ENCODE measurements around the gene NDST1. TPM values are rescaled to one million over a fixed set of nuclear protein-coding genes. Genes with fewer than 3 reads are reported as not detected.

NDST1 gene
- total and polyA plus RNA-seq, 10 of the 15 experiments (the other 5 are each of a cell fraction or from before 2014, with no cell fraction given): 0.20 to 53.5 (median 12.9) TPM

- intact Hi-C loops (cut with micrococcal nuclease; ENCODE audit: unreplicated experiment) (no loop called here), in situ Hi-C loops (cut with MboI) (no loop called here)
- H3K27me3 ChIP-seq (replicated peaks in 1 of 2; ENCODE audit: control insufficient read depth in 2 of 2, insufficient read depth in 2 of 2, low read length in 1 of 2): no peaks in the 10 kb centered on the region
- H3K27ac ChIP-seq (ENCODE audit: control insufficient read depth, insufficient read depth): no peak overlapping the region
- H3K79me2 ChIP-seq (ENCODE audit: control insufficient read depth, insufficient read depth, low read length): no peaks in the 10 kb centered on the region
- no peaks in the 10 kb centered on the region for H3K4me1 ChIP-seq (ENCODE audit: control insufficient read depth, insufficient read depth, low read length)
- no peak for TF ChIP-seq SMAD5 (IDR thresholded peaks at IDR 0.05; ENCODE audit: low read depth)
- BruUV-seq (replicated peaks): no TSS peak
- CTCF ChIA-PET: interaction anchor here (5.8 kb wide), 1 partner anchor 67 kb away, joined by 83 read pairs; no protein-coding TSS in a partner anchor
- no peaks in the 10 kb centered on the region for H3K9me3 ChIP-seq (replicated peaks; ENCODE audit: control insufficient read depth, insufficient read depth, low read length)
- POLR2A ChIA-PET: no interaction called here
- 90% methylated on average over 8 of the region's 8 CpGs for WGBS (ENCODE audit: insufficient coverage, insufficient replicate concordance, low lambda C conversion rate, missing lambda C conversion rate)
- RAD21 ChIA-PET (ENCODE audit: unreplicated experiment): interaction anchor here (0.9 to 1.8 kb wide), 2 partner anchors 67 to 70 kb away, joined by 3 to 6 read pairs; no protein-coding TSS in a partner anchor
- SMC1A ChIA-PET (ENCODE audit: uncharacterized antibody, unreplicated experiment): no interaction called here
- H3K36me3 ChIP-seq (ENCODE audit: control insufficient read depth in 2 of 2, insufficient read depth in 2 of 2, low read length in 1 of 2): peaks cover 11 to 23% of the 10 kb centered on the region in 2 experiments; a peak in 3 of 4 replicates
- no peak overlapping the region for H2AFZ ChIP-seq (ENCODE audit: control insufficient read depth, low read depth, low read length)
- ATAC-seq: no peak
- FAIRE-seq: no peak
- no peak overlapping the region for H3K4me3 ChIP-seq
- no peak for DNase-seq (ENCODE audit: low read depth, low spot score)
- H4K20me1 ChIP-seq (ENCODE audit: control insufficient read depth, insufficient read depth): no peaks in the 10 kb centered on the region
- H3K4me2 ChIP-seq (ENCODE audit: control insufficient read depth, insufficient read depth): no peak overlapping the region
- no peak overlapping the region for H3K9ac ChIP-seq (ENCODE audit: control insufficient read depth, insufficient read depth, low read length)
These were observed 19.1 kb downstream of the NDST1 start for GRCh38 chr5:150527038-150527437.

GRCh38 chr5:150527808-150528207 lies 19.9 kb downstream of the NDST1 start:
- TF ChIP-seq TBL1XR1 (IDR thresholded peaks at IDR 0.05; ENCODE audit: low read depth, low read length): no peak
- TF ChIP-seq JUND (IDR thresholded peaks at IDR 0.05; ENCODE audit: low read depth, low read length): no peak
- no peak for TF ChIP-seq SMC3 (IDR thresholded peaks at IDR 0.05; ENCODE audit: borderline replicate concordance, low read length)
- TF ChIP-seq ZBED1 (IDR thresholded peaks at IDR 0.05; ENCODE audit: borderline replicate concordance): no peak
- no peak for TF ChIP-seq CREB1 (IDR thresholded peaks at IDR 0.05; ENCODE audit: low read depth)
- no peak for TF ChIP-seq HDGF (IDR thresholded peaks at IDR 0.05)
- no peak for TF ChIP-seq SIN3A (IDR thresholded peaks at IDR 0.05; ENCODE audit: low read depth, low read length)
- TF ChIP-seq BCL11A (IDR thresholded peaks at IDR 0.05; ENCODE audit: low read depth, low read length): no peak
- TF ChIP-seq KLF5 (IDR thresholded peaks at IDR 0.05; ENCODE audit: partially characterized antibody): no peak
- TF ChIP-seq RBBP5 (conservative IDR thresholded peaks at IDR 0.05): no peak
- TF ChIP-seq MYC (IDR thresholded peaks at IDR 0.05; ENCODE audit: insufficient read depth, insufficient read length, insufficient replicate concordance, low read length, severe bottlenecking): no peak
- no peak for TF ChIP-seq ZNF24 (IDR thresholded peaks at IDR 0.05)
- no peak for TF ChIP-seq ZNF592 (IDR thresholded peaks at IDR 0.05)
- no peak for TF ChIP-seq CHD1 (IDR thresholded peaks at IDR 0.05; ENCODE audit: low read depth, low read length)
- TF ChIP-seq ZNF217 (IDR thresholded peaks at IDR 0.05): no peak
- Histone ChIP-seq H3K4me2 (ENCODE audit: control insufficient read depth, insufficient read depth) (no peak overlapping the region), H3K36me3 (ENCODE audit: control insufficient read depth in 2 of 2, insufficient read depth in 2 of 2, low read length in 1 of 2) (peaks cover 13 to 23% of the 10 kb centered on the region in 2 experiments; a peak in 3 of 4 replicates), H3K79me2 (ENCODE audit: control insufficient read depth, insufficient read depth, low read length) (no peaks in the 10 kb centered on the region), H3K27me3 (replicated peaks in 1 of 2; ENCODE audit: control insufficient read depth in 2 of 2, insufficient read depth in 2 of 2, low read length in 1 of 2) (no peaks in the 10 kb centered on the region), H3K27ac (ENCODE audit: control insufficient read depth, insufficient read depth) (no peak overlapping the region), H3K4me3 (no peak overlapping the region), H3K9me3 (replicated peaks; ENCODE audit: control insufficient read depth, insufficient read depth, low read length) (no peaks in the 10 kb centered on the region), H3K4me1 (ENCODE audit: control insufficient read depth, insufficient read depth, low read length) (no peaks in the 10 kb centered on the region), H3K9ac (ENCODE audit: control insufficient read depth, insufficient read depth, low read length) (no peak overlapping the region), H2AFZ (ENCODE audit: control insufficient read depth, low read depth, low read length) (no peak overlapping the region), H4K20me1 (ENCODE audit: control insufficient read depth, insufficient read depth) (no peaks in the 10 kb centered on the region)
- WGBS (ENCODE audit: insufficient coverage, insufficient replicate concordance, low lambda C conversion rate, missing lambda C conversion rate): 97% methylated on average over 24 of the region's 24 CpGs
- ChIA-PET RAD21 (ENCODE audit: unreplicated experiment) (no interaction called here), POLR2A (no interaction called here), SMC1A (ENCODE audit: uncharacterized antibody, unreplicated experiment) (no interaction called here), CTCF (no interaction called here)
- ATAC-seq: no peak
- FAIRE-seq: no peak
- DNase-seq (ENCODE audit: low read depth, low spot score): no peak
- in situ Hi-C loops (cut with MboI): no loop called here
- BruUV-seq (replicated peaks): no TSS peak
- intact Hi-C loops (cut with micrococcal nuclease; ENCODE audit: unreplicated experiment): no loop called here

Measured in GM12878 (cell line).